Left cardiac atrium (tissue), 4 donors: ENCODE measurements around the gene HAUS5. TPM values are rescaled to one million over a fixed set of nuclear protein-coding genes. Genes with fewer than 3 reads are reported as not detected.

ENCODE experiments used
- ATAC-seq, 2 donors: fragments of 200-7000 bp; cut with Tn5 transposase; one replicate each; pipeline ENCODE4 v1.9.1; 2020; ENCODE audit warnings: mild to moderate bottlenecking in 2 of 2, moderate library complexity in 2 of 2
- DNase-seq: peaks from one replicate; pipeline ENCODE4 v3.0.0-alpha.2; 2020
- intact Hi-C, 2 donors: fragments of 100-400 bp; cut with DNase I; formaldehyde crosslinking; loops; one replicate each; pipeline versions ENCODE4 v1.14.1 to v1.15.1; 2022 to 2023
- total RNA-seq, 2 donors: library from RNA; stranded (reverse); fragmentation: NEBNext Ultra II Directional; extraction: Animal tissue kit (Norgen Biotek cat#: 25700); gene quantifications; one replicate each; pipeline ENCODE4 v1.2.1, GENCODE V29; 2021
- donor health status: DM: no; HTN: yes; CAD: no.
- donor health status: DM: no; HTN: yes; CAD: no; lungs with severe emphysema.
- donor health status: DM: yes; HTN: yes; CAD: no.
- donor health status: Dilated cardiomyopathy.

The HAUS5 gene
- total RNA-seq, 2 donors from 2014 or later = 3.8 to 4.2 TPM

DNA sequence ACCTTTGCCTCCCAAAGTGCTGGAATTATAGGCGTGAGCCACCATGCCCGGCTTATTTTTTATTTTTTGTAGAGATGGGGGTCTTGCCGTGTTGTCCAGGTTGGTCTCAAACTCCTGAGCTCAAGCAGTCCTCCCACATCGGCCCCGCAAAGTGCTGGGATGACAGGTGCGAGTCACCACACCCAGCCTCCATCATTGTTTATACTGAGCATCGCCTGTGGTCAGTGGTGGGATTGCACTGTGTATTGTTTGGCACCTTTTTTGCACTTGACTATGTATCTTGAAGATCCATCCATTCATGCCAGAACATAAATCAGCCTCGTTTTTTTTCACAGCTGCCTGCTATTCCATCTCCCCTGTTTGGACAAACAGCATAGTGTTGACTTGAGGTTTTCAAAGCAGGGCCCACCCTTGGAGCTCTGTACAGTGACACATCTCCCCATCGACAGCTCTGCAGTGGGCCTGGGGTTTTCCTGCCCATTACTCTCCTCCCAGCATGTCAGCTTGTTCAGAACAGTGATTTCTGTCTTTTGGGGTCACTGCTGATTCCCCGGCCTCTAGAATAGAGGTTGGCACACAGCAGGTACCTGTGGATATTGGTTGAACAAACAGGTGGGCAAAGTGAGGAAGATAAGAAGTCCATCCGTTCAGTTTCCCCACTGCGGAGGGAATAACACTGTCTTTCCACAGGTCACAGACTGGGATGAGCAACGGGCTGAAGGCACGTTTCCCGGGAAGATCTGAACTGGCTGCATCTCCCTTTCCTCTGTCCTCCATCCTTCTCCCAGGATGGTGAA, 45.6 kb downstream of the HAUS5 start:
- ATAC-seq (no peak), DNase-seq (no peak)
- intact Hi-C loops = no loop called here

DNA sequence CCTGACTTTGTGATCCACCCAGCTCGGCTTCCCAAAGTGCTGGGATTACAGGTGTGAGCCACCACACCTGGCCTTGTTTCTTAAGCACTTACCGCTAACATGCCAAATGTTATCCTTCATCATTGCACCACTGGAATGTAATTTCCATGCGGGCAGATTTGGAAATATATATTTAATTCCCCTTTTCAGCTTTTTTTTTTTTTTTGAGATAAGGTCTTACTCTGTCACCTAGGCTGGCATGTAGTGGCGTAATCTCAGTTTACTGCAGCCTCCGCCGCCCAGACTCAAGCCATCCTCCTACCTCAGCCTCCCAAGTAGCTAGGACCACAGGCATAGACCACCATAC, 49.4 kb downstream of the HAUS5 start:
- ATAC-seq = no peak
- intact Hi-C loops = no loop called here
- no peak for DNase-seq

DNA sequence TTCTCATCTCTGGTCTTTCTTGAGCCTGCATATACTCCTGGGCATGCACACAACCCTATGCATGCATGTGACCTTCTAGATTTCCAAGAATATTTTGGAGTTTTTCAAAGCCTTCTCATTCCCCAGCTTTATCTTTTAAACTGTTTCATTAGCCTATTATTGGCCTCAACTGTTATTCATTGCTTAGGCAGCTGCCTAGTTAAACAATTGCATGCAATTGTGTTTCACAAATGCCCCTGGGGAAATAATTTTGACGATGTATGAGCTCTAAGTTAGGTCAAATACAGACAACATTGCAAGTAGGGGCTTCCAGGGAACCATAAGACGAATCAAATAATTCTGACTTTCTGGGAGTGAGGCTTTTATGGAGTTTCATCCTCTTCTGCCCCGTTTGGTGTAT, 51.4 kb downstream of the HAUS5 start:
- no peak for DNase-seq
- intact Hi-C loops = no loop called here
- no peak for ATAC-seq

DNA sequence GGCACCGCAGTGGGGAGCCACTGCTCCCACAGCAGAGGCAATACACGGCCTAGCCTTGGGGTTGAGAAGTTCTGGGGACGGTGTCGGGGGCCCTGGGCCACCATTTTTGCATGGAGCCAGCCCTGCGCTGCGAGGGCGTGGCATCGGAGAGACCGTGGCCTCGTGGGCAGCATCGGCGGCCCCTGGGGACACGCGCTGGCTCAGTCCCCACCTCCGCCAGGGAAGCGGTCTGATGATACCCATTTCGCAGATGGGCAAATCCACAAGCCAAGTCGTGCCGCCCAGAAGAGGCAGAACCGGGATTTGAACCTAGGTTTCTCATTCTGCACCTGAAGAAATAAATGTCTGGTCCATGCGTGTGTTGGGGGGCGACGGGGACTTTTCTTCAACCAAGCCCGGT, 52.6 kb downstream of the HAUS5 start:
- DNase-seq = no peak
- intact Hi-C loops = no loop called here

DNA sequence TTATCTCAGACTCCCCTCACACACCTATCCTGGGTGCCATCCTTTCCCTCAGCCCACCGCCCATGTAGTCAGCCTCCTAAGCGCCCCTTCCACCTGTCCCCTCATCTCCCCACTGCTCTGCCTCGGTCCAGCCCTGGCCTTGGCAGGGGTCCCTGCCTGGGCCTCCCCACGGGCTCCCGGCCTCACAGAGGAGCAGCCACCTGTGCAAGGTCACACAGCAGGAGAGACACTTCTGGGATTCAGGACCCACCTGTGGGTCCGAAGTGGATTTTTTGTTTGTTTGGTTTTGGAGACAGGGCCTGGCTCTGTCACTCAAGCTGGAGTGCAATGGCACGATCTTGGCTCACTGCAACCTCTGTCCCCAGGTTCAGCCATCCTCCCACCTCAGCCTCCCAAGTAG, 53.1 kb downstream of the HAUS5 start:
- ATAC-seq = no peak
- intact Hi-C loops = no loop called here
- no peak for DNase-seq

More for the DNA sequence above, 52.6 kb downstream of the HAUS5 start:
- no peak for ATAC-seq

DNA sequence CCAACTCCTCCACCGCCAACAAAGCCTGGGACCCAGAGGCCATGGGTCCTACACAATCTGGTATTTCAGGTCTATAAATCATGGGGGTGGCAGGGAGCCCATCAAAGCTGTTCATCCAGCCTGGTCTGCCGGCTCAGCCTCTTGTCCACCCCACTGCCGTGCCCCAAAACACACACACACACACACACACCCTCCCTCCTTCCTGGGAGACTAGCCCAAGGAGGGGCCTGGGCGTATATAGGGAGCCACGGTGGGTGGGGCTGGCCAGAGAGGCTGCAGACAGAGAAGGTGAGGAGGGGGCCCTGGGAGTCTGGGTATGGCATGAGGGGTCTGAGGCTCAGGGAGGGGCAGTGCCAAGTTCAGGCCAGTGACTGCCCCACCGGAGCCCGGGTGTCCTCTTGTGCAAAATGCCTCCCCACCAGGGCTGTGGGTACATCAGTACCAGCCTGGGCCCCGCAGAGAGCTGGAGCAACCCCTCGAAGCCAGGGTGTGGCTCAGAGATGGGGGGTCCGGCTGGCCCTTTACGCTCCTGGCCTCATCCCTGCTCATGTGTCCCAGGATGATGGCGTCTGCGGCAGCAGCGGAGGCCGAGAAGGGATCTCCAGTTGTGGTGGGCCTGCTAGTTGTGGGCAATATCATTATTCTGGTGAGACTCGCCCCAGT, 53.8 kb downstream of the HAUS5 start, which contains the start of gene UPK1A:
Gene UPK1A, plus strand, starts transcription at position 267 of the 663 bp plus-strand sequence. Its CDS starts 296 bp downstream, at position 563.
- no peak for DNase-seq
- no peak for ATAC-seq
- intact Hi-C loops = no loop called here

DNA sequence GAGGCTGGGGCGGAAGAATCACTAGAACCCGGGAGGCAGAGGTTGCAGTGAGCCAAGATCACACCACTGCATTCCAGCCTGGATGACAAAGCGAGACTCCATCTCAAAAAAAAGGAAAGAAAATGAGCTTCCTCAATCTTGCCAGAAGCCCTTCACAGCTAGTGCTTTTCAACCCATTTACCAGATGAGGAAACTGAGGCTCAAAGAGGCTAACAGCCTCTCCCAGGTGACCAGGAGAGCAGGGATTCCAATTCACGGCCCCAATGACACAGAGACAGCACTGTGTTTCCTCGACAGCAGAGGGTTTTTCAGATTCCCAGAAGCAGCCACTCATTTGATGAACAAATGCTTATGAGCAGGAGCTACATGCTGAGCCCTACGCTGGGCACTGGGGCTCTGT, 57.0 kb downstream of the HAUS5 start:
- no peak for ATAC-seq
- intact Hi-C loops = no loop called here

DNA sequence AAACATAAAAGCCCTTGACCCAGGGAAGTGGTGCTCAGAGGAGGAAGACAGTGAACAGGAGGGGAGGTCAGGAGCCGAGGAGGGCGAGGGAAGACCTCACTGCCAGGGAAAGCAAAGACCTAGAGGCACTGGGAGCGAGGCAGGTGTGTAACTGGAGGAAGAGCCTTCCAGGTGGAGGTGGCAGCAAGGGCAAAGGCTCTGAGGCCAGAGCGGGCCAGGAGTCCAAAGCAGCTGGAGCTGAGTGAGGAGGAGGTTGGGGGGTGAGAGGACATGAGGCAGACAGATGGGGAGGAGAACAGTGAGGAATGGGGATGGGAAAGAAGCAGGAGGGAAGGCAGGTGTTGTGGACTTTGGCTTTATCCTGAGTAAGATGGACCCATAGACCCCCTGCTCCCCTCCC, 57.4 kb downstream of the HAUS5 start:
- DNase-seq = no peak
- intact Hi-C loops = no loop called here
- ATAC-seq = no peak

More for the DNA sequence above, 57.0 kb downstream of the HAUS5 start:
- no peak for DNase-seq

DNA sequence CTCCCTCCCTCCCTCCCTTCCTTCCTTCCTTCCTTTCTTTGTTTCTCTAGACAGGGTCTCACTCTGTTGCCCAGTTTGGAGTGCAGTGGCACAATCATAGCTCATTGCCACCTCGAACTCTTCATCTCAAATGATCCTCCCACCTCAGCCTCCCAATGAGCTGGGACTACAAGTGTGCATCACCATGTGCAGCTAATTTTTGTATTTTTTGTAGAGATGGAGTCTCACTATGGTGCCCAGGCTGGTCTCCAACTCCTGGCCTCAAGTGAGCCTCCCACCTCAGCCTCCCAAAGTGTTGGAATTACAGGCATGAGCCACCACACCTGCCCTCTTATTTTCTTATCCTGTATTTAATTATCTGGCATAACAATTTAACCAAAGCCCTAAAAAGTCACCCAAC, 58.2 kb downstream of the HAUS5 start:
- no peak for DNase-seq
- intact Hi-C loops = no loop called here
- no peak for ATAC-seq

DNA sequence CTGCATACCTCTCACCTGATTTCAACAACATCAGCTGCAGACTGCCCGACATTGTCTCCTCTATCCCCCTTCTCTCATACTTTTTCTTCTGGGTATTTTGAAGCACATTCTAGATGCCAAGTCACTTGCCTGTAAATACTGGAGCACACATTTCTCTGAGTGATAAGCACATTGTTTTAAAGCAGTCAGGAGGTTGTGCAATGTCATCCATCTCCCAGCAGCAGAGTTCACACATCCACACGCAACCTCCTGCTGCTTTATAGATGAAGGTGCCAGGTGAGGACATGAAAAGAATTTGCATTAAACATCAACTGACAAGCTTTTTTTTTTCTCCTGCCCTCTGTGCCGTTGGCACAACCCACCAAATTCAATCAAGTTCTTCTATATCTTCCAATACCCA, 59.3 kb downstream of the HAUS5 start:
- no peak for DNase-seq
- intact Hi-C loops = no loop called here
- no peak for ATAC-seq

DNA sequence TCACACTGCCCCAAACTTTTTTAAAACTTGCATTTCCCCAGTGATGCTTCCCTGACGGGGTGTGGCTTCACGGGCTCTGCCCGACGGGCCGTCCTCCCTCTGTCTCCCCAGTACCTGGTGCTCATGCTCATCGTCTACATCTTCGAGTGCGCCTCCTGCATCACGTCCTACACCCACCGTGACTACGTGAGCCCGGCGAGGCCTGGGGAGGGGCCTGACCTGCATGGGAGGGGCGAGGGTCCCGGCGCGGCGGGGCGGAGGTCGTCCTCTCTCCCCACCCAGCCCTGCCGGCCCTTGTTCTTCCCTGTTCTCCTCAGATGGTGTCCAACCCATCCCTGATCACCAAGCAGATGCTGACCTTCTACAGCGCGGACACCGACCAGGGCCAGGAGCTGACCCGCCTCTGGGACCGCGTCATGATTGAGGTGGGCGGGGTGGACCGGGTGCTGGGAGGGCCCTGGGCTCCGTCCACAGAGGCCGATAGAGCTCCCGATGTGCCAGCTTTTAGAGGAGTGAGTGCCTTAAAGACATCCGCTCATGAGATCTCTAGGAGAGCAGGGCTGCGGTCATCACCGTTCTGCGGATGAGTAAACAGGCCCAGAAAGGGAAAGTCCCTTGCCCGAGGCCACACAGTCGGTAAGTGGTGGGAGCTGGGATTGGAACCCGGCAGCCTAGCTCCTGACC, 60.7 kb downstream of the HAUS5 start:
- intact Hi-C loops = no loop called here
- peak; percentile 65 for DNase-seq
- peak; percentile 71 to 93 for ATAC-seq

Other genes with a start within 250 kb of the HAUS5 start
- gene GPR42, start 241.7 kb upstream of the HAUS5 start, total RNA-seq = not detected
- under 1 TPM; 0.44 to 0.47 TPM for gene FFAR2, start 164.5 kb upstream of the HAUS5 start, total RNA-seq
- not detected for gene KRTDAP, start 122.3 kb upstream of the HAUS5 start, total RNA-seq
- 1 to 10 TPM; 7.5 to 7.6 TPM for gene DMKN, start 99.1 kb upstream of the HAUS5 start, total RNA-seq
- not detected for gene SBSN, start 84.4 kb upstream of the HAUS5 start, total RNA-seq
- gene GAPDHS, start 79.3 kb upstream of the HAUS5 start, total RNA-seq = not detected
- 10 to 100 TPM; 78.1 to 87.5 TPM for gene TMEM147, start 67.1 kb upstream of the HAUS5 start, total RNA-seq
- not detected for gene ATP4A, start 49.1 kb upstream of the HAUS5 start, total RNA-seq
- not detected for gene PMIS2, start 26.6 kb upstream of the HAUS5 start, total RNA-seq
- 10 to 100 TPM; 51.3 to 54.2 TPM for gene RBM42, start 16.3 kb downstream of the HAUS5 start, total RNA-seq
- under 1 TPM; 0.29 to 0.88 TPM for gene ETV2, start 29.0 kb downstream of the HAUS5 start, total RNA-seq
- 1,000 to 10,000 TPM in 1 of 2 donors, 100 to 1,000 TPM in 1; 934 to 1,059 TPM for gene COX6B1, start 35.6 kb downstream of the HAUS5 start, total RNA-seq
- gene UPK1A, start 53.8 kb downstream of the HAUS5 start, total RNA-seq = not detected
- gene ZBTB32, start 91.8 kb downstream of the HAUS5 start, total RNA-seq = not detected
- 10 to 100 TPM; 15.4 to 17.1 TPM for gene KMT2B, start 105.3 kb downstream of the HAUS5 start, total RNA-seq
- gene IGFLR1, start 129.7 kb downstream of the HAUS5 start, total RNA-seq = 1 to 10 TPM; 6.5 to 7.0 TPM
- gene U2AF1L4, start 132.7 kb downstream of the HAUS5 start, total RNA-seq = 10 to 100 TPM; 17.7 to 21.6 TPM
- 10 to 100 TPM; 41.7 to 46.6 TPM for gene PSENEN, start 132.9 kb downstream of the HAUS5 start, total RNA-seq
- gene LIN37, start 135.8 kb downstream of the HAUS5 start, total RNA-seq = 1 to 10 TPM; 7.5 to 8.1 TPM
- gene HSPB6, start 144.3 kb downstream of the HAUS5 start, total RNA-seq = 100 to 1,000 TPM; 210 to 251 TPM
- gene PROSER3, start 145.4 kb downstream of the HAUS5 start, total RNA-seq = 1 to 10 TPM; 6.8 to 8.4 TPM
- gene ARHGAP33, start 162.8 kb downstream of the HAUS5 start, total RNA-seq = 1 to 10 TPM; 2.4 to 2.7 TPM
- gene PRODH2, start 200.1 kb downstream of the HAUS5 start, total RNA-seq = not detected
- not detected for gene NPHS1, start 239.8 kb downstream of the HAUS5 start, total RNA-seq
- under 1 TPM in 1 of 2 donors, not detected in 1; 0.06 TPM for gene KIRREL2, start 244.2 kb downstream of the HAUS5 start, total RNA-seq